ES-I3 (cell line): ENCODE measurements around the gene TNFAIP8.

Experiments
- H3K36me3 ChIP-seq: 2 replicates; pipeline ENCODE4 v1.6.1; 2013; ENCODE audit warnings: mild to moderate bottlenecking, low read length, control low read depth, moderate library complexity; ENCODE audit not compliant: insufficient read depth
- H3K4me1 ChIP-seq: 2 replicates; pipeline ENCODE4 v1.6.1; 2013; ENCODE audit warnings: mild to moderate bottlenecking, control low read depth, low read length; ENCODE audit not compliant: insufficient read depth
- H3K9ac ChIP-seq: 2 replicates; pipeline ENCODE4 v1.6.1; 2013; ENCODE audit warnings: low read depth, mild to moderate bottlenecking, low read length, moderate library complexity
- H3K9me3 ChIP-seq: 2 replicates; pipeline ENCODE4 v1.6.1; 2013; ENCODE audit warnings: mild to moderate bottlenecking, low read length, moderate library complexity; ENCODE audit not compliant: control insufficient read depth, insufficient read depth

Gene TNFAIP8

DNA sequence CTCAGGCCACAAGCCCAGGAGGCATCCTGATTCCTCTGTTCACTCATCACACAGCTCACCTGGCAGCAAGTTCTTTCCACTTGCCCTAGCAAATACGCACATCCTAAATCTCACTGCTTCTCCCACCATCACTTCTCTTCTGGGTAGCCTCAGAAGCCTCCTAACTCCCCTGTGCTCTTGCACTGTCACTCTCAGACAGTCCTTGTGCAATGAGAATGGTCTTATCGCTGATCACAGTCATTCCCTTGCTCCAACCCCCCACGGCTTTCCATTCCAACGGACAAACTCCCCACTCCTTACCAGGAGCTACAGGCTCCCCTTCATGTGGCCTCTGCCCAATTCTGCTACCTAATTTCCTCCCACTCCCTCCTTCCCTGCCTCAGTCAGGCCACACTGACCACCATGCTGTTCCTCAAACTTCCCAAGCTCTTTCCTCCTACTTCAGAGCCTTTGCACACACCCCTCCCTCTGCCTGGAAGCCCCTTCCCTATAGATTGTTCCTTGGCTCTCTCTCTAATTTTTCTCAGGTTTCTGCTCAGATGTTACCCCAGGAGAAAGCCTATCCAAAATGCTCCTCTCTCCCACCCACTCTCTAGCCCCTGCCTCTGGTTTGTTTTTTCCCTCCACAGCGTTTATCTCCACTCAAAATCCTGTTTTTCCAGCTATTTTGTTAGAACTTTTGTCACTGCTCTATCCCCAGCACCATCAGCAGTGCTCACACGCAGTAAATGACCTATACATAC, 34.1 kb upstream of the TNFAIP8 start:
- peaks cover 54% of the 10 kb centered on the region for H3K4me1 ChIP-seq
- no peaks in the 10 kb centered on the region for H3K36me3 ChIP-seq
- H3K9me3 ChIP-seq: no peaks in the 10 kb centered on the region
- H3K9ac ChIP-seq: no peak overlapping the region

DNA sequence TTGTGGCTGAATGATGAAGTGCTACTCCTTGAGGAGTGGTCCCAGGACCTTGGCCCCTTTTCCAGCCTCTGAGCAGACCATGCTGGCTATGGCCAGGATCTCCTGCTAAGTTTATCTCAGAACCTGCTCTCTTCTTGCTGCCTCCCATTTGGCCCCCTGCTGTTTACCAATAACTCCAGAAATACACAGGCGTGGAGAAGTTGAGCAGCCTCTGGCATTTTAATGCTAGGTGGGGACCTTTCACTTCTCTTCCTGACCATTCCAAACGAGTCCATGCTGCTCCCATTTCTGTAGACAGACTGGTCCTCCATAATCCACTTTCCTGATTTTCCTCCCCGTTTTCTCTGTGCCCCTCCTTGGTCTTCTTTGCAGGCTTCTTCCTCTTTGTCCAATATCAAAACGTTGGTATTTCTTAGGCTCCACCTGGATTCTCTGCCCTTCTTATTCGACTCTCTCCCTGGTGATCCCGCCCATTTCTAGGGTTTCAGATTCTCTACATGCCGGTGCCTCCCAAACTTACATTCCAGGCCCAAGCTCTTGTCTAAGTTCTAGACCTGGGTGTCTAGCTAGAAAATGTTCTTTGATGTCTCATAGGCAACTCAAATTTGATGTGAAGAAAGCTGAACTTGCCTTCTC, 33.4 kb upstream of the TNFAIP8 start:
- Histone ChIP-seq H3K9me3 (no peaks in the 10 kb centered on the region), H3K36me3 (no peaks in the 10 kb centered on the region), H3K9ac (no peak overlapping the region), H3K4me1 (peaks cover 59% of the 10 kb centered on the region)

DNA sequence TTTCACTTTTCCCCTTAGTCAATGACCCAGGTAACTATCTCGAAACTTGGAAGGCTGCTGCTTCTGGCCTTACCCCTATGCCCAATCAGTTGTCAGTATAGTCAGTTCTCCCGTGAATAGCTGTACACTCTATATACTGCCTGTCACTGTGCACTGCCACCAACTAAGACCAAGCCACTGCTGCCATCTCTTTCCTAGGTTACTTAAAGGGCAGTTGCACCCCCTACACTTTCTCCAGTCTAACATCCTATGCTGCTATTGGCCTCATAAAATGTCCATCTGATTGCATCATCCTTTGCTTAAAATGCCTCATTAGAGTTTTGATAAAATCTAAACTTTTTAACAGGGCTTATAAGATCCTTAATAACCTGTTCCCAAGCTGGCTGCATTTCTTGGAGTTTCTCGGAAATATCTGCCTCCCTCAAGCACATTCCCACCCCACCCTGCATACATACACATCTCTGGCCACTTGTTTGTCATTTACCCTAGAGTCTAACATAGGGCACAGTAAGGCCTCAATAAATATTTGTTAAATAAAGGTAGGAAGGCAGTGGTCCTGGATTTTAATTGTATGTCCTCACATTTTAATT, 32.8 kb upstream of the TNFAIP8 start:
- no peak overlapping the region for H3K9ac ChIP-seq
- peaks cover 63% of the 10 kb centered on the region for H3K4me1 ChIP-seq
- no peaks in the 10 kb centered on the region for H3K36me3 ChIP-seq
- H3K9me3 ChIP-seq: no peaks in the 10 kb centered on the region

DNA sequence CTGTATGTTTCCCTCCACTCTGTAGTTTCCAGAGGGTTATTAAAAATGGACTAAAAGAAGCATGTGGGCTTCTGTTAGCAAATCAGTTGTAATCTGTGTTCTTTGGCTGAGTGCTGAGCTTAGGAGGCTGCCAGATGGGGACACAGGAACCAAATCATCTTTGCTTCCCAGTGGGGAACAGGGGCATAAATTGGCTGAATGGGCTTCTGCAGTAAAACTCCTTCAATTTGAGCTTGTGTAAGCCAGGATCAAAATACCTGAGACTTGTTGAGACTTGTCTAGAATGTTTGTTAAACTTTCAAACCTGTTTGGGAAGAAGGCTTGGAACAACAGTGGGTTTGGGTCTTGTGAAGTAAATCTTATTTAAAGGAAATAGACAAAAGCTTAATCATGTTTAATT, 32.2 kb upstream of the TNFAIP8 start:
- Histone ChIP-seq H3K9me3 (no peaks in the 10 kb centered on the region), H3K4me1 (peaks cover 69% of the 10 kb centered on the region), H3K36me3 (no peaks in the 10 kb centered on the region), H3K9ac (no peak overlapping the region)

DNA sequence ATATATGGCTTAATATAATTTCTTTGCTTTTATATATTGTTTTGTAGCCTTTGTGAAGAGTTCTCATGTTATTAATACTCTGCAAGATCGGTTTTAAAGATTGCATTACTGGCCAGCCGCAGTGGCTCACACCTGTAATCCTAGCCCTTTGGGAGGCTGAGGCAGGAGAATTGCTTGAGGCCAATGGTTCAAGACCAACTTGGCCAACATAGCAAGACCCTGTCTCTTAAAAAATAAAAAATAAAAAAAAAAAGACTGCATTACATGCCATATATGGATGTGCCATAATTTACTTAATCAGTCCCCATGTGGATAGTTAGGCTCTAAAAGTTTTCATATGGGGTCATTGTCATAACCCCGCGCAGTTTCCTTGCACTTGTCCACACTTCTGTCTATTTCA, 31.0 kb upstream of the TNFAIP8 start:
- Histone ChIP-seq H3K9ac (no peak overlapping the region), H3K36me3 (no peaks in the 10 kb centered on the region), H3K4me1 (peaks cover 76% of the 10 kb centered on the region), H3K9me3 (no peaks in the 10 kb centered on the region)

DNA sequence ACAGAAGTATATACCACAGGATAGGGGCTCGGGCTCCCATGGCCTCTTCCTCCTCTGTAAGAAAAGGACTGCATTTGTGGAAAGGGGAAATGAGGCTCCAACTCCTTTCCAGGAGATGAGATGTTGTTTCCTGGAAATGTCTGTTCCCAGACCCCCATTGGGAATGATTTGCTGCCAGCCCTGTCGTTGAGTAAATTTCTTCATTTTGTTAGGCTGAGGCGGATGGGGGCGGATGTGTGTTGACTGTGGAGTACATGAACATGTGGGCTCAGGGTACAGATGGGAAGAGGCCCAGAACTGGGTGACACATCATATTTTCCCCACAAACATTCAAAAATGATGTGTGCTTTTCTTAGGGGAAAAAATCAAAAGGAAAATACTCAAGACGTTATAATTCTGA, 28.8 kb upstream of the TNFAIP8 start:
- H3K9ac ChIP-seq: no peak overlapping the region
- H3K4me1 ChIP-seq: peaks cover 58% of the 10 kb centered on the region
- H3K9me3 ChIP-seq: no peaks in the 10 kb centered on the region
- H3K36me3 ChIP-seq: no peaks in the 10 kb centered on the region

DNA sequence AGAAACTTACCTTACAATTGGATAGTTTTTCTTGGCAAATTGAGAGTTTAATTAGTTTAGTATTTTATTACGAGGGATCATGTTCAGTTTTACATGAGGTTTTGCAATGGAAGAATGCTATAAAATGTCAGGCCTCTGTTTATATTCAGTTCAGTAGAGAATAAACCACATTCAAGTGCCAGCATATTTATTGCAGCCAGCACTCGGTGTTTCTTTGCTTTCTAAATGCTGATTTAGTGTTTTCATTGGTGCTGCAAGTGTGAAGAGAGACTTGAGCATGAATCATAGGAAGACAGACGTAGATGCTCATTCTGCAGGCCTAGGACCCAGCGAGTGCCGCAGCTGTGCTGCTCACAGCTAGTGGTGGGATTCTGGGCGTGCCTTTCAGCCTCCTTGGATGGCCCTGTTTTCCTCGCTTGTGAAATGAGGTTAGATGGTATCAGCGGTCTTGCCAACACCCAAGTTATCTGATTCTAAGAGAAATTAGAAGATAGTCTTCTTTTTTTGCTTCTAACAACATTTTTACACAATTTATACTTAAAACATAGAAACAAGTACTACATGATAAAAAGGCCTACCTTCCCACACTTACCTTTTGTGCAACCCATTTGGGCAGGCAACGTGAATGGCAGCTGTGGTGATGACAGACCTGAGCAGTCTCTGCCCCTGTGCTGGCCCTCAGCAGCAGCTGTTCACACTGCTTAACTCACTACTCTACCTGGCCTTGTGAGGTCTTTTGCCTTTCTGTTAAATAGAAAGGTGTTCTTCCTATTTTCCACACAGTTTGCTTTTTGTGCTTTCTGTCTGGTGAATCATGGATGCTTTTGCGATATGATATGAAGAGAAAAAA, 26.8 kb upstream of the TNFAIP8 start:
- H3K36me3 ChIP-seq: no peaks in the 10 kb centered on the region
- H3K4me1 ChIP-seq: peaks cover 40% of the 10 kb centered on the region
- no peak overlapping the region for H3K9ac ChIP-seq
- H3K9me3 ChIP-seq: no peaks in the 10 kb centered on the region

DNA sequence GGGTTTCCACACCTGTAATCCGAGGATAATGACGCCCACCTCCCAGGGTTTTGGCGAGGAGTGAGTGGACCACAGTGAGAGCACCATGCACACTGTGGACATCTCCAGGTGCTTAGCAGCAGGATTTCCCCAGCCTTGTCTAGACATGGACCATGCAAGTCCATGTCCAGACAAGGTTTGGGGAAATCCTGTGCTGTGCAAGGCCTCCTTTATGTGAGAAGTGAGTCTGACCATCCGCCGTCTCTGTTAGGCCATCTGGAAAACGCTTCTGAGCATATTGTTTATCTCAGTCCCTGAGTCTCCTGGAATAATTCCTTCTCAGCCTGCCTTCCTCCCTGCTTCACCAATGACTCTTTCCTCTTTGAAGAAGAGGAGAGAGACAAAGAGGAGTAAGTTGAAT, 26.2 kb upstream of the TNFAIP8 start:
- Histone ChIP-seq H3K9ac (no peak overlapping the region), H3K36me3 (no peaks in the 10 kb centered on the region), H3K4me1 (peaks cover 39% of the 10 kb centered on the region), H3K9me3 (no peaks in the 10 kb centered on the region)

DNA sequence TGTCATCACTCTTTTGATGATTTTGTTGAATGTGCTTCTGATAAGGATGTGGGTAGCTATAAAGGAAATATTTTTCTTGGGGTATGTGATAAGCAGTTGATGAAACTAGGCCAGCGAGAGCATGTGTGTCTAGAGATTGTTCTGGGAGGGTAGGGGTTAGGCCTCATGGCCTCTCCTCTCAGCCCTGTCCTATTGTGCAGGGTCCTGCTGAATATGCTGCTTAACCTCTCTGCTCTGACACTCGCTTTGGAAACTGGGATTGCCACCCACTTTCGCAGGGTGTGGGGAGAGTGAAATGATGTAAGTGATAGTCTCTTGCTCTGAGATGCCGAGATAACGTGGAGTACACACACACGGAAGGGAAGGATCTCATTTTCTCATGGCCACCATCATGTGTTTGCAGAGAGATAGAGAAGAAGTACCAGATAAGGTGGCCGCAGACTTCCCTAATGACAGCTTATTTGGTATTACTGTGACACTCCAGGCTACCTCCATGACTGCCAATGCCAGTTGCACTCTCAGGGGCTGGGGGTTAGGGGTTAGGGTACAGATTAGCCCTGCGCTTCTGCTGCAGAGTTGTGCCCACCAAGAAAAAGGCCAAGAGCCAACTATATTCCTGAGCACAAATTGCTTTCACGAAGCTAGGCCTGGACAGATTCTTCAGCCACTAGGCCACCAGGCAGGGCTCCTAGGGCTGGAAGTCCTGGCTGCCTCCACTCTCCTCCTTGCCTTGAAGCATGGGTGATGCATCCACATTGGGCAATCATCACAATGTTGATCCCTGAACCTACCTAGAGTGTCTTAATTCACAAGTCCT, 25.2 kb upstream of the TNFAIP8 start:
- Histone ChIP-seq H3K36me3 (no peaks in the 10 kb centered on the region), H3K4me1 (peaks cover 42% of the 10 kb centered on the region), H3K9me3 (no peaks in the 10 kb centered on the region), H3K9ac (no peak overlapping the region)

DNA sequence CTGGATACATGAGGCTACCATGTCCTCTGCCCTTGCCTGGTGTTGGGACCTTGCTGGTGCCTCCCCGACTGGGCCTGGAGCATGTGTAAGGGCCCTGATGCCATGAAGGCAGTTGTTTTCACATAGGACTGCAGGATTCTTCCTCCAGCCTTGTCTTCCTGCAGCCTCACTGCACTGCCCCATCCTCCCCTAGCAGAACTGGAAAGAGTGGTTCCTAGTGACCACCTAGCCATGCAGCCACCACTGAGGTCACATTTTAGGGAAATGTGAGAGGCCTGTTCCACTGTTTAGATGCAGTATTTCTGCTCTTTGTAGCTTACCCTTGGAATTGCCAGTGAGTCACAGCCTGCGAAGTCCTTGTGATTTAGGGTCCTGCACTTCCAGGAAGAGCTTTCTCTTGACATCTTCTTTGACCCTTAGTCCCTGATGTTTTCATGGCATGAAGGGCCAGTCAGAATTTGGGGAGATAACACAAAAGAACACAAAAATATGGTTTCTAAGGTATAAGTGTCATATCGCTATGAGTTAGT, 24.2 kb upstream of the TNFAIP8 start:
- no peaks in the 10 kb centered on the region for H3K9me3 ChIP-seq
- H3K9ac ChIP-seq: no peak overlapping the region
- H3K36me3 ChIP-seq: no peaks in the 10 kb centered on the region
- peaks cover 32% of the 10 kb centered on the region for H3K4me1 ChIP-seq

DNA sequence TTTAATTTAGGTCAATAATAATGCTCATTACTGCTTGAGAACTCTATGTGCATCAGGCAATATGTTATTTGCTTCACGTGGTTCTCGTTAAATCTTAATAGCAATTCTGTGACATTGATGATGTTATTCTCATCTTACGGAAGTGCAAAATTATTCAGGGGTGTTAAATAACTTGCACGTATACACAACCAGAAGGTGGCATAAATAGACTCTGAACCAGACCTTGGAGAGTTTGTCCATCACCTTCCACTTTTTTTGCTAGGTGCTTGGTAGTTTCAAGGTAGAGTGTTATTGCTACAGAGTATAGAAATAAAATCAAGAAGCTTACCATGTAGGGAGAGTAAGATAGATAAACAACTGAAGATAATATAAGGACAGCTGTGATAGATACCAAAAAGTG, 23.6 kb upstream of the TNFAIP8 start:
- Histone ChIP-seq H3K4me1 (peaks cover 27% of the 10 kb centered on the region), H3K9me3 (no peaks in the 10 kb centered on the region), H3K9ac (no peak overlapping the region), H3K36me3 (no peaks in the 10 kb centered on the region)

DNA sequence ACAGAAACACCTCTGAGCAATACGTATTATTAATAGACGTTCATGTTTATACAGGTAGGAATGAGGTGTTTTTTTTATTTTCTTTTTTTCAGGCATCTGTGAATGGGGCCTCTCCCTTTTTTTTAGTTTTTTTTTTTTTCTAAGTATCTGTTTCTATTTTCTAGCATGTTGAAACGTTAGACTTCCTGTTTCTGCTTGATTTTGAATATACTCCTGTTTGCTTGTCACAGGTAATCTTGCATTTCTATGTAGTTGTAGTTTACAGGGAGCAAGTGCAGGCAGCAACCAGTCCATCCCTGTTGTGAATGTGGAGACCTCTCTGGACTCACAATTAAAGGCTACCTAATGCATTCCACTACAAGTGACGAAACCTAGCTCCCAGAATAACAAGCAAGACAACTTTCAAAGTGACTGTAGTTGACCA, 22.8 kb upstream of the TNFAIP8 start:
- Histone ChIP-seq H3K36me3 (no peaks in the 10 kb centered on the region), H3K9ac (no peak overlapping the region), H3K4me1 (peaks cover 22% of the 10 kb centered on the region), H3K9me3 (no peaks in the 10 kb centered on the region)

DNA sequence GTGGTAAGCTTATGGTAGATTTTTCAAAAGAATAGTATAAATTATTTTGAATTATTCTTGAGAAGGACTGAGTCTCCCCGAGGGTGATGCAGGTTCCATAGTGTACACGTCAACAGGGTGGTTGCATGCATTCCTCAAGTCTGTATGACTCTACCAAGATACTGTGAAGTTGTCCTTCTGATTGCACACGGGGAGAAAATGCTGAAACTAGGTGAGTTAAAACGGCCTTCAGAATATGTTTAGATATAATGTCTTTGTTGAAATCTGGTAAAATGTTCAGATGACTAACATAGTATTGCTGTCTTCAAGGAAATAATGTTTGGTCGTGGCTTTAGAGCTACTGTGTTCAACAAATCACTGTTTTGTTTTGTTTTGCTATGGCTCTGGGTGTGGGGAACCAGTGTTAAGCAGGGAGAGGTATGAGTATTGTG, 22.4 kb upstream of the TNFAIP8 start:
- H3K9ac ChIP-seq: no peak overlapping the region
- no peaks in the 10 kb centered on the region for H3K36me3 ChIP-seq
- H3K9me3 ChIP-seq: no peaks in the 10 kb centered on the region
- H3K4me1 ChIP-seq: peaks cover 18% of the 10 kb centered on the region
